SJCRH30 (cell line): ENCODE data around the gene UBE2R2. TPM values are rescaled to one million over a fixed set of nuclear protein-coding genes. Genes with fewer than 3 reads are reported as not detected.
"Not testable (repeated sequence)": the region's sequence is repeated elsewhere in the genome, so short reads cannot be mapped to it uniquely, and the experiment has no call there.

ENCODE experiments used
- DNase-seq, 2 experiments: peaks; one replicate each; pipeline ENCODE4 v3.0.0-alpha.2; 2015 to 2020
- H3K27ac ChIP-seq: fragments of 250-450 bp; sonication (Bioruptor Pico); 2 replicates; pipeline ENCODE4 v1.5.1; 2020; ENCODE audit warnings: mild to moderate bottlenecking, moderate library complexity
- H3K27me3 ChIP-seq: fragments of 250-450 bp; sonication (Bioruptor Pico); 2 replicates; pipeline ENCODE4 v1.5.1; 2020; ENCODE audit warnings: mild to moderate bottlenecking, moderate library complexity
- H3K36me3 ChIP-seq: fragments of 250-450 bp; sonication (Bioruptor Pico); 2 replicates; pipeline ENCODE4 v1.5.1; 2020; ENCODE audit warnings: mild to moderate bottlenecking, moderate library complexity
- H3K4me1 ChIP-seq: fragments of 250-450 bp; sonication (Bioruptor Pico); 2 replicates; pipeline ENCODE4 v1.5.1; 2020; ENCODE audit warnings: mild to moderate bottlenecking, moderate library complexity
- H3K4me3 ChIP-seq: fragments of 250-450 bp; sonication (Bioruptor Pico); 2 replicates; pipeline ENCODE4 v1.5.1; 2020; ENCODE audit warnings: mild to moderate bottlenecking, moderate library complexity
- H3K9me3 ChIP-seq: fragments of 250-450 bp; sonication (Bioruptor Pico); replicated peaks from 2 replicates; pipeline ENCODE4 v1.5.1; 2020; ENCODE audit warnings: mild to moderate bottlenecking, moderate library complexity
- total RNA-seq: library from RNA; depleted of rRNA; stranded (reverse); fragments of >200 nt; shearing (Covaris generic); gene quantifications from 2 replicates; pipeline ENCODE4 v1.2.3, GENCODE V29; 2014

UBE2R2 gene
- total RNA-seq, 1 experiment from 2014 or later = 24.5 TPM

- H3K27me3 ChIP-seq, H3K36me3 ChIP-seq, H3K27ac ChIP-seq, H3K4me3 ChIP-seq, H3K4me1 ChIP-seq, H3K9me3 ChIP-seq, DNase-seq: not testable (repeated sequence)
These were observed 23.5 kb upstream of the UBE2R2 start for GRCh38 chr9:33793496-33793895.

GRCh38 chr9:33794560-33794959 is 22.4 kb upstream of the UBE2R2 start:
- Histone ChIP-seq H3K9me3 (no peaks in the 10 kb centered on the region), H3K27me3 (no peaks in the 10 kb centered on the region), H3K36me3 (no peaks in the 10 kb centered on the region), H3K4me1 (no peaks in the 10 kb centered on the region), H3K27ac (no peak overlapping the region), H3K4me3 (no peak overlapping the region)
- no peak for DNase-seq

- no peaks in the 10 kb centered on the region for H3K4me1 ChIP-seq
- H3K36me3 ChIP-seq = no peaks in the 10 kb centered on the region
- DNase-seq = no peak
- no peaks in the 10 kb centered on the region for H3K27me3 ChIP-seq
- no peak within 1 kb of the TSS for H3K4me3 ChIP-seq
- H3K9me3 ChIP-seq = no peaks in the 10 kb centered on the region
- no peak within 1 kb of the TSS for H3K27ac ChIP-seq
These were observed 21.7 kb upstream of the UBE2R2 start, which contains the start of gene PRSS3 for GRCh38 chr9:33795281-33795680. Gene PRSS3 (plus strand): TSS chr9:33795561. CDS start chr9:33795574, 13 bp downstream.

- Histone ChIP-seq H3K36me3 (no peaks in the 10 kb centered on the region), H3K4me3 (no peak overlapping the region), H3K27me3 (no peaks in the 10 kb centered on the region), H3K9me3 (no peaks in the 10 kb centered on the region), H3K27ac (no peak overlapping the region), H3K4me1 (no peaks in the 10 kb centered on the region)
- no peak for DNase-seq
These were observed 21.1 kb upstream of the UBE2R2 start for GRCh38 chr9:33795819-33796218.

GRCh38 chr9:33796679-33797078 is 20.3 kb upstream of the UBE2R2 start:
- H3K27ac ChIP-seq, H3K4me3 ChIP-seq, H3K27me3 ChIP-seq, H3K4me1 ChIP-seq, H3K36me3 ChIP-seq, DNase-seq, H3K9me3 ChIP-seq: not testable (repeated sequence)

- DNase-seq = no peak
- H3K4me3 ChIP-seq = no peak overlapping the region
- no peaks in the 10 kb centered on the region for H3K9me3 ChIP-seq
- H3K27me3 ChIP-seq = no peaks in the 10 kb centered on the region
- H3K27ac ChIP-seq = no peak overlapping the region
- H3K36me3 ChIP-seq = no peaks in the 10 kb centered on the region
- H3K4me1 ChIP-seq = no peaks in the 10 kb centered on the region
These were observed 19.1 kb upstream of the UBE2R2 start for GRCh38 chr9:33797837-33798236.

GRCh38 chr9:33798545-33798944 is 18.4 kb upstream of the UBE2R2 start:
- Histone ChIP-seq H3K27ac (no peak overlapping the region), H3K27me3 (no peaks in the 10 kb centered on the region), H3K4me1 (no peaks in the 10 kb centered on the region), H3K36me3 (no peaks in the 10 kb centered on the region), H3K9me3 (no peaks in the 10 kb centered on the region), H3K4me3 (no peak overlapping the region)
- no peak for DNase-seq

GRCh38 chr9:33799928-33800704 is 16.8 kb upstream of the UBE2R2 start:
- Histone ChIP-seq H3K27ac (no peak overlapping the region), H3K36me3 (no peaks in the 10 kb centered on the region), H3K4me1 (no peaks in the 10 kb centered on the region), H3K4me3 (no peak overlapping the region), H3K27me3 (no peaks in the 10 kb centered on the region), H3K9me3 (no peaks in the 10 kb centered on the region)
- no peak for DNase-seq

- no peaks in the 10 kb centered on the region for H3K9me3 ChIP-seq
- DNase-seq = no peak
- no peak overlapping the region for H3K4me3 ChIP-seq
- H3K27ac ChIP-seq = no peak overlapping the region
- H3K27me3 ChIP-seq = no peaks in the 10 kb centered on the region
- H3K36me3 ChIP-seq = no peaks in the 10 kb centered on the region
- H3K4me1 ChIP-seq = no peaks in the 10 kb centered on the region
These were observed 16.1 kb upstream of the UBE2R2 start for GRCh38 chr9:33800886-33801285.

- not testable (repeated sequence) for H3K4me3 ChIP-seq, H3K36me3 ChIP-seq, DNase-seq, H3K27ac ChIP-seq, H3K9me3 ChIP-seq, H3K4me1 ChIP-seq, H3K27me3 ChIP-seq
These were observed 14.9 kb upstream of the UBE2R2 start for GRCh38 chr9:33801943-33802500.

GRCh38 chr9:33804196-33804595 is 12.8 kb upstream of the UBE2R2 start:
- H3K4me3 ChIP-seq, H3K9me3 ChIP-seq, DNase-seq, H3K27me3 ChIP-seq, H3K4me1 ChIP-seq, H3K36me3 ChIP-seq, H3K27ac ChIP-seq: not testable (repeated sequence)

- H3K27me3 ChIP-seq, H3K27ac ChIP-seq, H3K4me3 ChIP-seq, H3K9me3 ChIP-seq, DNase-seq, H3K36me3 ChIP-seq, H3K4me1 ChIP-seq: not testable (repeated sequence)
These were observed 9.8 kb upstream of the UBE2R2 start for GRCh38 chr9:33807156-33807555.

- not testable (repeated sequence) for DNase-seq, H3K36me3 ChIP-seq
These were observed 8.0 kb upstream of the UBE2R2 start for GRCh38 chr9:33808979-33809322.

GRCh38 chr9:33809506-33809905 is 7.5 kb upstream of the UBE2R2 start:
- Histone ChIP-seq H3K4me1 (no peaks in the 10 kb centered on the region), H3K36me3 (no peaks in the 10 kb centered on the region), H3K4me3 (no peak overlapping the region), H3K9me3 (no peaks in the 10 kb centered on the region), H3K27ac (no peak overlapping the region), H3K27me3 (no peaks in the 10 kb centered on the region)
- DNase-seq = no peak

More at GRCh38 chr9:33808979-33809322, 8.0 kb upstream of the UBE2R2 start:
- H3K27ac ChIP-seq, H3K4me1 ChIP-seq, H3K4me3 ChIP-seq, H3K27me3 ChIP-seq, H3K9me3 ChIP-seq: not testable (repeated sequence)

GRCh38 chr9:33813712-33814641 is 3.0 kb upstream of the UBE2R2 start:
- Histone ChIP-seq H3K27ac (no peak overlapping the region), H3K36me3 (0 out of 2 replicates have a peak, but pooled peaks cover 2% of the 10 kb centered on the region), H3K27me3 (no peaks in the 10 kb centered on the region), H3K4me1 (no peaks in the 10 kb centered on the region; the same call in 1 of the 2 replicates), H3K4me3 (no peak overlapping the region), H3K9me3 (no peaks in the 10 kb centered on the region)
- DNase-seq = peak in 1 of 2 experiments; percentile 53
